ENCODE measurements around the gene NEK7.
"Not testable (repeated sequence)": the region's sequence is repeated elsewhere in the genome, so short reads cannot be mapped to it uniquely, and the experiment has no call there.

Gene NEK7

GRCh38 chr1:198169672-198170071 is 12.9 kb downstream of the NEK7 start:
- in situ Hi-C loops (cut with HindIII; ENCODE audit: low sequenced_read_pairs): no loop called here

- in situ Hi-C loops (cut with HindIII; ENCODE audit: low sequenced_read_pairs): no loop called here
Observed at GRCh38 chr1:198171667-198172540, 15.1 kb downstream of the NEK7 start.

DNA sequence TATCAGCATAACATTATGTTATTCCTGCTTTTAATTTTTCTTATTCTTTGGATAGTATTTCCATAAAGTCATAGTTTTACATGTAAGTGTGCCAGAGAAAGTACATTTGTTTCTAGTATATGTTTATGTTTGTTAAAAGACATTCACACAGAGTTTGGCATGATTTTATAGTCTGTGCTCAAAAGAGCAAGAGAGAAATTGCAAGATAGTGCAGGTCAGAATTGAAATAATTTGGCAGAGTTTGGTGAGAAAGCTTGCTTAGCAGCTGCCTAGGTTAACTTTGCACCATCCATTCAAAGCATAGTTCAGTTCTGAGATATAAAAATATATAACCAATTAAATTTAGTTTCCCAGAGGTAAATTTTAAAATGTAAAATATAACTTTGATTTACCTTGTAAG is 17.0 kb downstream of the NEK7 start:
- in situ Hi-C loops (cut with HindIII; ENCODE audit: low sequenced_read_pairs): no loop called here

DNA sequence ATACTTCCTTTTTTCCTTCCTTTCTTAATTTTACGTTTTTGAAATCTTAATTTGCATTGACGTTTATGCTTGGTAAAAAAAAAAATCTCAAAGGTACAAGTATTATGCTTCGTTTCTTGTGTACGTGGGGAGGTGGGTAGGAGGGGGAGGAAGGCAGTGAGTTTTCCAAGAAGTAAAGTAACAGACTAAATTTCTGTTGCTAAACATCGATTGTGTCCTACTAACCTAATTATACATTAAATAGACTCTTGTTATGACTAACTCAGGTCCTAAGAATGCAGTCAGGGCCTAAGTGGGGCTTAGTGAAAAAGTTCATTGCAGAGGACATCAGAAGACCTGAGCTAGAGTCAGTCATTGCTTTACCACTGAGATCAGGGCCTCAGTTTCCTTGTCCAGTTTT is 17.5 kb downstream of the NEK7 start:
- in situ Hi-C loops (cut with HindIII; ENCODE audit: low sequenced_read_pairs): no loop called here

- in situ Hi-C loops (cut with HindIII; ENCODE audit: low sequenced_read_pairs): no loop called here
Observed at GRCh38 chr1:198175423-198176170, 18.8 kb downstream of the NEK7 start.

DNA sequence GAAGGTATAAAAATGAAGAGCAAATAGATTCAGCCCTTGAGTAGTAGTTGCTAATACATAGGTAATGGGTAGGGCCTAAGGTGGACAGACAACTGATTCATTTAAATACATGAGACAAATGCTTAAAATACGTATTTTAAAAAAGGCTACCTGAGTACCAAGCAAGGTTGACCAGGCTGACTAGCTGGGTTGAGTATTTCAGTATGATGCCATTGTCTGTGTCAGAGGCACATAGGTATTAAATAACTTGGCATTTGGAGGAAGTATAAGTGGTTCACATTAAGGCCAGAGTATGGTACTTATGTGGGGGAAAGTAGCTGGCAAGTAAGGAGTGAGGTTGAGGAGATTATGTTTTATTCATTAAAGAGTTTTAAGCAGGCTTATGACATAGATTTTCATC is 19.4 kb downstream of the NEK7 start:
- in situ Hi-C loops (cut with HindIII; ENCODE audit: low sequenced_read_pairs): no loop called here

DNA sequence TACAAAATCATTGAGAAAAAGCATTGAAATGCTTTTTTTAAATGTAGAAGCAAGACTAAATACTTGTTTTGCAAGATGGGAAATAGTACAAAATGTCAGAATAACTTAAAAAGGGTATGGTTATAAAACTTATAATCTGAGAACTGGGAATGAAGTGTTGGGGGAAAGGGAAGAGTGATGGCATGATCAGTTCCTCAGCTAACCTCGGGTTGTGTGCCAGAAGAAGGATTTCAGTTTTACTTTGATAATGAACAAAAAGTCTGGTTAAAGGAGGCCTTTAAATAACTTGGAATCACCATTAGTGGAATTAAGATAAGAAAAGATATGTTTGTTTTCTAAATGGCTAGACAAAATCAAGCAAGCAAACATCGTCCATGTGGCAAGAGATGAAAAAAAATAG is 20.7 kb downstream of the NEK7 start:
- in situ Hi-C loops (cut with HindIII; ENCODE audit: low sequenced_read_pairs): no loop called here

DNA sequence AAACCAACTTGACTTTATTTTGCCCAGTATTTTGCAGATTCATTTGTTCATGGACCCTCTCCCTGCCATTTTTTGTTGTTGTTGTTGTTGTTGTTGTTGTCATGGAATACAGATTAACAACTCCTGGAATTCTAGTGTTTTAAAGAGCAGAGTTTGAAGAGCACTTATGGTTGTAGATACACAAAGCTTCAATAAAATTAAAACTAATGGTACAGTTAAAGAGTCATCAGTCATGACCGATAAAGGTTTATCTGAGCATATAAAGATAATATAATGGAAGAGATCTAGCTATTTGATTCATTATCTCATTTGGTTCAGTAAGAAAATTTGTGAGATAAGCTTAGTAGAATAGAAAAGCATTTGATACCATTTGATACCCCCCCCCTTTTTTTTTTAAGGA is 21.8 kb downstream of the NEK7 start:
- in situ Hi-C loops (cut with HindIII; ENCODE audit: low sequenced_read_pairs): no loop called here

GRCh38 chr1:198179556-198179981 is 22.8 kb downstream of the NEK7 start:
- in situ Hi-C loops (cut with HindIII; ENCODE audit: low sequenced_read_pairs): no loop called here

- in situ Hi-C loops (cut with HindIII; ENCODE audit: low sequenced_read_pairs): no loop called here
Observed at GRCh38 chr1:198183605-198184004, 26.8 kb downstream of the NEK7 start.

DNA sequence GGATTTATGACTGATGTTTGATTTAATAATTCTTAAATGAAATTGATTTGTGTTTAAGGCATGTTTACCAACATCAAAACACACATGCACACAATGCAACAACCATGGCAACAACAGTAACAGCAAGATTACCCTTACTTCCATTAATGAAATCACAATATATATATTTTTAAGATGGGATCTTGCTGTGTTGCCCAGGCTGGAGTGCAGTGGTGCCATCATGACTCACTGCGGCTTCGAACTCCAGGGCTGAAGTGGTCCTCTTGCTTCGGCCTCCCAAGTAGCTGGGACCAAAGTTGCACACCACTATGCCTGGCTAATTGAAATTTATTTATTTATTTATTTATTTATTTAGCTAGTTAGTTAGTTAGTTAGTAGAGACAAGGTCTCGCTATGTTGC is 27.7 kb downstream of the NEK7 start:
- in situ Hi-C loops (cut with HindIII; ENCODE audit: low sequenced_read_pairs): no loop called here

- in situ Hi-C loops (cut with HindIII; ENCODE audit: low sequenced_read_pairs): no loop called here
Observed at GRCh38 chr1:198185146-198185545, 28.3 kb downstream of the NEK7 start.

DNA sequence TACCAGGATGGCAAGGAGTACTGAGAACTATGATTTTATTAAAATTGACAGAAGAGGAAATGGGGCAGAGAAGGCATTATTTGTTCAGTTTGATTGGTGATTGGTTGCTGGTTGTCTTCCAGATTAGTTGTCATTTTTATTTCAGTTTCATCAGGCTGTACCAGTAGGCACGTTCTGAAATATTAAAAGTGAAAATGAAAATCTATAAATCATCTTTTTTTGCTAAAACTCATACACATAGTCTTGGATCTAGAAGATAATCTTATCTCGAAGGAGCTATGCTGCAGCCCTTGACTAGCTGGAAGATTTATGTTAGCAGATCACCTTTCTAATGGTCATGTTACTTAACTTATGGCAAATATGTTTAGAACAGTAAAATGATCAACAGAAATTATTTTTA is 29.0 kb downstream of the NEK7 start:
- in situ Hi-C loops (cut with HindIII; ENCODE audit: low sequenced_read_pairs): no loop called here

DNA sequence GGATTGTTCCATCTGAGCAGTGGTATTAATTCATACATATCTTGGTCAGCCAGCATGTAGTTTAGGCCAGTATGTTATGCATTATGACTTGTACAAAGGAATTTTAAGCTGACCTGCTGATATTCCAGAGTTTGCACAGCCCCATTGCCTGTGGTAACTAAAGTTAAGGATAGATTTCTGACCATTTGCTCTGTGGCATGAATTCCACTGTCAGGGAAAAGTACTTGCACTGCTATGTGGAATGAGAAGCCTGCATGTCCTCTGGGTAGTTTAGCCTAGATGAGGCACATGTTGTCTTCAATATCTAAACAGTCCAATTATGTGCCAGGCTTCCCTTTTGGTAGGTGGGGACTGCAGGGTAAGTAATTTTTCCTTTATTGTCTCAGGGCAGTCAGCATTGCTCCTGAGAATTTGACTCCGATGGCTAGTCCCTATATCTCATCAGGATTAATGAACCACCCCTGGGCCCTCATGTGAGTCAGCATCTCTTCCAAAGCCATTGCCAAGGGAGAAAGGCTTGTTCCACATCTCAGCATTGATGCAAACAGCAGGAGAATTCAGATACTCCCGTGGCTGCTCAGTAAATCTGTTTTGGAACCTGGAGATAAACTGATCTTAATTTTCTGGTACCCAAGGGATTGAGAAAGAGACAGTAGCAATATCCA is 30.2 kb downstream of the NEK7 start:
- in situ Hi-C loops (cut with HindIII; ENCODE audit: low sequenced_read_pairs): no loop called here

DNA sequence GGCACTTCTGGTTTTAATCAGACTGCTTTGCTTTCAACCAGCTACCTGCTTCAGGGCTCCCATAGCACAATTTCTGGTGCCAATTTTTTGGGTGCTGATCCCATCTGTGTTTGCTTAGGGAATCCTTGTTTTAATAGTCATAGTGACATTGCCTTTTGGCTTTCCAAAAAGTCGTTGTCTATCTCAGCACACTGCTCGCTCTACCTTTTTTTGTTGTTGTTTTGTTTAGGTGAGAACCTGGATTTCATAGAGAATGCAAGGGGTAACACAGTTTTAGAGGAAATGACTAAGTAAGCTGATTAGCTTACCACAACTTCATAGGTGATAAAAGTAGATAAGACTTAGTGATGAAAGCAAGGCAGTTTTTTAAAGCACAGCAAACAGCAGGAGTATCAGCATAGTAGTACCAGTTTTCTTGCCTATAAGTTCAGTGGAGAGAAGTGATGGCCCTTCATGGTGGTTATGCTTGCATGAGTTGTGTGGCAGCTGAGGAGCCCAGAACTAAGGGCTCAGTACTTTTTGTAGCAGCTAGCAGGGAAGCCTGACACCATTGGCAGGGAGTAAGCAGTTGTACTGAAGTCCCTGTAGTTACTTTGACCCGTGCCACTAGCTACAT is 31.3 kb downstream of the NEK7 start:
- in situ Hi-C loops (cut with HindIII; ENCODE audit: low sequenced_read_pairs): no loop called here

- in situ Hi-C loops (cut with HindIII; ENCODE audit: low sequenced_read_pairs): no loop called here
Observed at GRCh38 chr1:198191117-198191516, 34.3 kb downstream of the NEK7 start.

DNA sequence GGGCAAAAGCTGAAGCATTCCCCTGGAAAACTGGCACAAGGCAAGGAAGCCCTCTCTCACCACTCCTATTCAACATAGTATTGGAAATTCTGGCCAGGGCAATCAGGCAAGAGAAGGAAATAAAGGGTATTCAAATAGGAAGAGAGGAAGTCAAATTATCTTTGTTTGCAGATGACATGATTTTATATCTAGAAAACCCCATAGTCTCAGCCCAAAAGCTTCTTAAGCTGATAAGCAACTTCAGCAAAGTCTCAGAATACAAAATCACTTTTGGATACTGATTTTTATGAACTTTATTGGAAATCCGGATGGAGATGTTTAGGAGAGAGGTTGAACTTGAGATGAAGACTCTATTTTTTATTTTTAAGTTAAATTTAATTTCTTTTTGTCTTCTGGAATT is 37.1 kb downstream of the NEK7 start:
- in situ Hi-C loops (cut with HindIII; ENCODE audit: low sequenced_read_pairs): not testable (repeated sequence)

- in situ Hi-C loops (cut with HindIII; ENCODE audit: low sequenced_read_pairs): no loop called here
Observed at GRCh38 chr1:198196630-198197029, 39.8 kb downstream of the NEK7 start.

GRCh38 chr1:198197285-198197684 is 40.5 kb downstream of the NEK7 start:
- in situ Hi-C loops (cut with HindIII; ENCODE audit: low sequenced_read_pairs): no loop called here

- in situ Hi-C loops (cut with HindIII; ENCODE audit: low sequenced_read_pairs): no loop called here
Observed at GRCh38 chr1:198199105-198199504, 42.3 kb downstream of the NEK7 start.
